ENCODE measurements around the gene NRXN3. TPM values are rescaled to one million over a fixed set of nuclear protein-coding genes. Genes with fewer than 3 reads are reported as not detected.

Gene NRXN3
- total RNA-seq, 1 experiment from 2014 or later, result not detected

- TF ChIP-seq CTCF (IDR thresholded peaks at IDR 0.05; ENCODE audit: unreplicated experiment), result no peak
- no peaks in the 10 kb centered on the region for H3K36me3 Mint-ChIP-seq (ENCODE audit: insufficient read depth, unreplicated experiment)
- intact Hi-C loops (cut with micrococcal nuclease; ENCODE audit: unreplicated experiment), result no loop called here
- H3K27me3 Mint-ChIP-seq (ENCODE audit: unreplicated experiment), result peaks cover 26% of the 10 kb centered on the region
- H3K4me1 Mint-ChIP-seq (ENCODE audit: low read depth, unreplicated experiment), result peaks cover 9% of the 10 kb centered on the region
- CTCF ChIA-PET, result interaction anchor here (1.0 kb wide), 1 partner anchor 10 kb away, joined by 4 read pairs; no protein-coding TSS in a partner anchor
- no TSS peak for BruUV-seq (replicated peaks)
- H3K27ac Mint-ChIP-seq (ENCODE audit: unreplicated experiment), result no peak overlapping the region
- DNase-seq, result no peak
- no peak overlapping the region for H3K4me3 Mint-ChIP-seq (ENCODE audit: low read depth, unreplicated experiment)
- H3K9me3 Mint-ChIP-seq (ENCODE audit: low read depth, unreplicated experiment), result peaks cover 3% of the 10 kb centered on the region
Measured at GRCh38 chr14:78709795-78710557, 539.8 kb downstream of the NRXN3 start.

GRCh38 chr14:78710963-78711362 is 540.8 kb downstream of the NRXN3 start:
- Mint-ChIP-seq H3K4me1 (ENCODE audit: low read depth, unreplicated experiment) (peaks cover 4% of the 10 kb centered on the region), H3K27me3 (ENCODE audit: unreplicated experiment) (peaks cover 26% of the 10 kb centered on the region), H3K4me3 (ENCODE audit: low read depth, unreplicated experiment) (no peak overlapping the region), H3K9me3 (ENCODE audit: low read depth, unreplicated experiment) (peaks cover 3% of the 10 kb centered on the region), H3K36me3 (ENCODE audit: insufficient read depth, unreplicated experiment) (no peaks in the 10 kb centered on the region), H3K27ac (ENCODE audit: unreplicated experiment) (no peak overlapping the region)
- no TSS peak for BruUV-seq (replicated peaks)
- intact Hi-C loops (cut with micrococcal nuclease; ENCODE audit: unreplicated experiment), result no loop called here
- DNase-seq, result no peak
- TF ChIP-seq CTCF (IDR thresholded peaks at IDR 0.05; ENCODE audit: unreplicated experiment), result no peak
- CTCF ChIA-PET, result no interaction called here

- no TSS peak for BruUV-seq (replicated peaks)
- no peak overlapping the region for H3K27ac Mint-ChIP-seq (ENCODE audit: unreplicated experiment)
- no peaks in the 10 kb centered on the region for H3K4me1 Mint-ChIP-seq (ENCODE audit: low read depth, unreplicated experiment)
- intact Hi-C loops (cut with micrococcal nuclease; ENCODE audit: unreplicated experiment), result no loop called here
- DNase-seq, result no peak
- H3K27me3 Mint-ChIP-seq (ENCODE audit: unreplicated experiment), result peaks cover 18% of the 10 kb centered on the region
- no peaks in the 10 kb centered on the region for H3K36me3 Mint-ChIP-seq (ENCODE audit: insufficient read depth, unreplicated experiment)
- CTCF ChIA-PET, result no interaction called here
- H3K4me3 Mint-ChIP-seq (ENCODE audit: low read depth, unreplicated experiment), result no peak overlapping the region
- no peak for TF ChIP-seq CTCF (IDR thresholded peaks at IDR 0.05; ENCODE audit: unreplicated experiment)
- H3K9me3 Mint-ChIP-seq (ENCODE audit: low read depth, unreplicated experiment), result no peaks in the 10 kb centered on the region
Measured at GRCh38 chr14:78713716-78714115, 543.5 kb downstream of the NRXN3 start.

GRCh38 chr14:78714711-78715110 is 544.5 kb downstream of the NRXN3 start:
- no peak for TF ChIP-seq CTCF (IDR thresholded peaks at IDR 0.05; ENCODE audit: unreplicated experiment)
- no peak for DNase-seq
- CTCF ChIA-PET, result no interaction called here
- H3K4me1 Mint-ChIP-seq (ENCODE audit: low read depth, unreplicated experiment), result no peaks in the 10 kb centered on the region
- H3K36me3 Mint-ChIP-seq (ENCODE audit: insufficient read depth, unreplicated experiment), result no peaks in the 10 kb centered on the region
- H3K27ac Mint-ChIP-seq (ENCODE audit: unreplicated experiment), result no peak overlapping the region
- no peak overlapping the region for H3K4me3 Mint-ChIP-seq (ENCODE audit: low read depth, unreplicated experiment)
- H3K27me3 Mint-ChIP-seq (ENCODE audit: unreplicated experiment), result peaks cover 8% of the 10 kb centered on the region
- no peaks in the 10 kb centered on the region for H3K9me3 Mint-ChIP-seq (ENCODE audit: low read depth, unreplicated experiment)
- BruUV-seq (replicated peaks), result no TSS peak
- intact Hi-C loops (cut with micrococcal nuclease; ENCODE audit: unreplicated experiment), result no loop called here
